Osteoblast (primary cell): ENCODE measurements around the gene FAM209B. TPM values are rescaled to one million over a fixed set of nuclear protein-coding genes. Genes with fewer than 3 reads are reported as not detected.
"Not testable (repeated sequence)": the region's sequence is repeated elsewhere in the genome, so short reads cannot be mapped to it uniquely, and the experiment has no call there.

ENCODE experiments used
- DNase-seq: peaks from one replicate; pipeline ENCODE4 v3.0.0; 2011; ENCODE audit warnings: low spot score, mixed read lengths; ENCODE audit not compliant: insufficient read length; ENCODE audit errors: missing footprints
- H2AFZ ChIP-seq: 2 replicates; pipeline ENCODE4 v1.6.0; 2011; ENCODE audit warnings: mild to moderate bottlenecking, low read length
- H3K27ac ChIP-seq: 2 replicates; pipeline ENCODE4 v1.5.1; 2011; ENCODE audit warnings: mild to moderate bottlenecking, low read depth, low read length, moderate library complexity
- H3K27me3 ChIP-seq: 2 replicates; pipeline ENCODE4 v1.6.0; 2012; ENCODE audit warnings: mild to moderate bottlenecking, control low read depth, inconsistent platforms, low read length, moderate library complexity; ENCODE audit not compliant: insufficient read depth
- H3K36me3 ChIP-seq: 2 replicates; pipeline ENCODE4 v1.5.1; 2011; ENCODE audit warnings: mild to moderate bottlenecking, low read length, control low read depth, moderate library complexity; ENCODE audit not compliant: insufficient read depth
- H3K4me1 ChIP-seq: 2 replicates; pipeline ENCODE4 v1.5.1; 2011; ENCODE audit warnings: mild to moderate bottlenecking, low read length, control low read depth, moderate library complexity; ENCODE audit not compliant: insufficient read depth
- H3K4me2 ChIP-seq: 2 replicates; pipeline ENCODE4 v1.6.0; 2011; ENCODE audit warnings: mild to moderate bottlenecking, low read length; ENCODE audit not compliant: insufficient read depth
- H3K4me3 ChIP-seq: fragments of 200-600 bp; sonication (generic); 3 replicates; pipeline ENCODE4 v1.5.1; 2012; ENCODE audit warnings: mild to moderate bottlenecking, low read length, inconsistent platforms; ENCODE audit not compliant: insufficient read depth
- H3K79me2 ChIP-seq: 2 replicates; pipeline ENCODE4 v1.6.0; 2012; ENCODE audit warnings: mild to moderate bottlenecking, low read length, control low read depth, inconsistent platforms; ENCODE audit not compliant: insufficient read depth
- H3K9me3 ChIP-seq: 2 replicates; pipeline ENCODE4 v1.5.1; 2011; ENCODE audit warnings: low read depth, low read length, control low read depth
- H4K20me1 ChIP-seq: 2 replicates; pipeline ENCODE4 v1.6.0; 2012; ENCODE audit warnings: mild to moderate bottlenecking, low read length, control low read depth; ENCODE audit not compliant: insufficient read depth
- CTCF ChIP-seq: IDR thresholded peaks from 2 replicates; pipeline ENCODE4 v1.5.1; 2011; ENCODE audit warnings: mild to moderate bottlenecking, low read depth, low read length, moderate library complexity; ENCODE audit errors: extremely low read depth
- total RNA-seq: library from RNA; depleted of rRNA; stranded (reverse); fragments of >200 nt; gene quantifications from 2 replicates; pipeline ENCODE4 v1.2.3, GENCODE V29; 2012

Gene FAM209B
- total RNA-seq, 1 donor: 0.36 TPM

GRCh38 chr20:56520180-56520579, 12.9 kb upstream of the FAM209B start:
- no peak overlapping the region for H3K4me3 ChIP-seq
- H2AFZ ChIP-seq: no peak overlapping the region
- H3K27me3 ChIP-seq: no peaks in the 10 kb centered on the region
- DNase-seq: no peak
- H3K27ac ChIP-seq: no peak overlapping the region
- H3K4me2 ChIP-seq: no peak overlapping the region
- H3K79me2 ChIP-seq: no peaks in the 10 kb centered on the region
- H3K36me3 ChIP-seq: peaks cover 39% of the 10 kb centered on the region
- H4K20me1 ChIP-seq: no peaks in the 10 kb centered on the region
- no peak for TF ChIP-seq CTCF
- no peaks in the 10 kb centered on the region for H3K4me1 ChIP-seq
- H3K9me3 ChIP-seq: peaks cover 6% of the 10 kb centered on the region

- not testable (repeated sequence) for H4K20me1 ChIP-seq, H3K27me3 ChIP-seq, H3K4me1 ChIP-seq, H3K4me2 ChIP-seq, H3K79me2 ChIP-seq, DNase-seq, H3K9me3 ChIP-seq, H3K4me3 ChIP-seq, H2AFZ ChIP-seq, H3K27ac ChIP-seq
- peaks cover 39% of the 10 kb centered on the region for H3K36me3 ChIP-seq
These were observed 12.2 kb upstream of the FAM209B start for GRCh38 chr20:56520746-56521354.

DNA sequence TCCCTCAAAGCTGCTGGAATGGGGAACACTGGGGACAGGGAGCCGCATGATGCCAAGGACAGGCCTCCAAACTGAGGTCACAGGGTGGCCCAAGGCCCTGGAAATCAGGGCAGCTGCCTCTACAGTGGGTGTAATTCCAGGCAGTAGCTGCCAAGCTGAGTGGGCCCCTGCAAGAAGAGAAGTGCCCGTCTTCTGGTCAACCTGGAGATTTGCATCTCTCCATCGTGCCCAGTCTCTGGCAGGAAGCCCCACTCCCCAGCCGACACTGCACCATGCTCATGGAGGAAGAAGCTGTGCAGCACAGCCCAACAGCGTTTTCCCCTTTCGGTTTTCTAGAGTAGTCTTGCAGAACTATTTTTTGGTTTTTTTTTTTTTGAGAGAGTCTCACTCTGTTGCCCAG, 10.7 kb upstream of the FAM209B start:
- Histone ChIP-seq H3K27ac (no peak overlapping the region), H3K9me3 (peaks cover 6% of the 10 kb centered on the region), H3K4me1 (no peaks in the 10 kb centered on the region), H3K79me2 (no peaks in the 10 kb centered on the region), H3K27me3 (no peaks in the 10 kb centered on the region), H3K4me2 (no peak overlapping the region), H3K4me3 (no peak overlapping the region), H2AFZ (no peak overlapping the region), H4K20me1 (no peaks in the 10 kb centered on the region), H3K36me3 (peaks cover 29% of the 10 kb centered on the region)
- DNase-seq: no peak
- TF ChIP-seq CTCF: no peak

GRCh38 chr20:56524444-56524843, 8.6 kb upstream of the FAM209B start, which contains the start of gene FAM209A:
Gene FAM209A (plus strand): TSS chr20:56524744. CDS start chr20:56524809, 65 bp downstream.
- H3K36me3 ChIP-seq: peaks cover 12% of the 10 kb centered on the region
- DNase-seq, H3K4me3 ChIP-seq, H2AFZ ChIP-seq, H3K27ac ChIP-seq, H4K20me1 ChIP-seq, H3K9me3 ChIP-seq, H3K4me2 ChIP-seq, H3K4me1 ChIP-seq, H3K79me2 ChIP-seq, H3K27me3 ChIP-seq: not testable (repeated sequence)

DNA sequence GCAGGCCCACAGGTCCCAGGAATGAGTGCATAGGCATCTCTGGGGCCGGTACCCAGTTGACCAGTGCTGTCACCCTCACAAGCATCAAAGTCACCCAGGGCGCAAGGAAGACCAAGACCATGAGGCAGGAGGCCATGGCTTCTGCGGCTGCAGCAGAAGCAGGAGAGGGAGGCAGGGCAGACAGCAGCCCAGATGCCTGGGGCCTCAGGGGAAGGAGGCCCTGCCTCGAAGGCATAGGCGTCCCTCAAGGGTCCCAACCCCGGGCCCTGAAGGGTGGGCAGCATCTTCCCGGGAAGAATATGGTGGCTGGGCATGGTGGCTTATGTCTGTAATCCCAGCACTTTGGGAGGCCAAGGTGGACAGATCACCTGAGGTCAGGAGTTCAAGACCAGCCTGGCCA, 5.5 kb upstream of the FAM209B start:
- Histone ChIP-seq H4K20me1 (no peaks in the 10 kb centered on the region), H3K79me2 (no peaks in the 10 kb centered on the region), H3K36me3 (no peaks in the 10 kb centered on the region), H3K9me3 (no peaks in the 10 kb centered on the region), H3K4me3 (no peak overlapping the region), H3K27ac (no peak overlapping the region), H3K27me3 (no peaks in the 10 kb centered on the region), H3K4me1 (no peaks in the 10 kb centered on the region), H3K4me2 (no peak overlapping the region), H2AFZ (no peak overlapping the region)
- DNase-seq: no peak
- no peak for TF ChIP-seq CTCF
